ENCODE data around the gene ZDHHC9.

GRCh38 chrX:129792586-129793291 is 50.9 kb downstream of the ZDHHC9 start:
- TF ChIP-seq CTCF (conservative IDR thresholded peaks at IDR 0.05; ENCODE audit: low read depth, low read length) (no peak), EZH2 (IDR thresholded peaks at IDR 0.05; ENCODE audit: borderline replicate concordance, low read depth, low read length, poor library complexity, severe bottlenecking) (no peak)
